ENCODE results near the gene GNS.

GRCh38 chr12:64793610-64794009, 34.4 kb upstream of the GNS start:
- TF ChIP-seq CTCF (IDR thresholded peaks at IDR 0.05) (no peak), ZFX (IDR thresholded peaks at IDR 0.05; ENCODE audit: borderline replicate concordance) (no peak)
